T-helper 22 cell (primary cell): ENCODE data around the gene CD8B2.
"Not testable (repeated sequence)": the region's sequence is repeated elsewhere in the genome, so short reads cannot be mapped to it uniquely, and the experiment has no call there.

ENCODE experiments used
- DNase-seq: peaks from one replicate; pipeline ENCODE4 v3.0.0-alpha.2; 2020; ENCODE audit warnings: low read depth

CD8B2 gene

DNA sequence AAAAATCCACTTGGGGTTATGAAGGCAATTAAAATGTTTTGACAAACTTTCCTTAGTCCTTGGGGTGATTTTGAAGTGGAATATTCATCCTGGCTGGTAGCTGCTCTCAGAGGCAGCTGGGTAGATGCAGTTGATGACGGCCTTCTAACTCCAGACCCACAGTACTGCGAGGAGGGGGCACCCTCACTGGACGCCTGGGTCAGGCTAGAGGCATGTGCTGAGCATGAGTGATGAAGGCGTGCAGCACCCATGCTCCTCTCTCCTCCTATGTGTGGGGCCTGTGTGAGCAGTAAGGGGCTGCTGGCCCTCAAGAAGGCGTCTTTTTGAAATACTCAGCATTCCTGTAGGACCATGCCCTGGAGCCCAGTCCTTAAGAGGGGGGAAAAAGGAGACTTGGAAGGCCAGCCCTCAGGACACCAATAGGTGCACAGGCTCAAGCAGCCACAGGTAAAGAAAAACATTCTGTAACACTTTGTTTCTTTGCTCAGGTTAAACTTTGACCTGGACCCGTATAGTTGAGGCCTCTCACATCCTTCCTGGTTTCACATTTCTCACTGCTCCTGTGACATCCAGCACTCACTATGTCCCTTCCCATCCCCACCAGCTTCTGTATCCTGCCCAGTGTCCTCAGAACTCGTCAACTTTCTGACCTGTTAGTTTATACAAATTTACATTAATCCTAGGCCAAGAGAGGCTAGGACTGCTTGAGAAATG lies 64.4 kb downstream of the CD8B2 start:
- no peak for DNase-seq

GRCh38 chr2:106552921-106553320 lies 65.8 kb downstream of the CD8B2 start:
- DNase-seq = no peak

GRCh38 chr2:106553321-106553720 lies 66.2 kb downstream of the CD8B2 start:
- DNase-seq = no peak

DNA sequence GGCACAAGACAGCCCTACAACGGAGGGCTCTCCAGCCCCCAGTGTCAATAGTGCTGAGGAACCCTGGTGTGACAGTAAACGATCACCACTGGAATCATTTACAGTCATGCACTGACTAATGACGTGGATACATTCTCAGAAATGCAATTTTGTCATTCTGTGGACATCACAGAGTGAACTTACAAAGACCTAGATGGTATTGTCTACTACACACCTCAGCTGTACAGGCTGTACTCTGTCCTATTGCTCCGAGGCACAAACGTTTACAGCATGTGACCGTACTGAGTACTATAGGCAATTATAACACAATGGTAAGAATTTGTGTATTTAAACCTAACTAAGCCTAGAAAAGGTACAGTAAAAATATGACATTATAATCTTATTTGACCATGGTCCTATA lies 67.2 kb downstream of the CD8B2 start:
- no peak for DNase-seq

- DNase-seq = no peak
These were observed 67.9 kb downstream of the CD8B2 start for GRCh38 chr2:106555053-106555452.

DNA sequence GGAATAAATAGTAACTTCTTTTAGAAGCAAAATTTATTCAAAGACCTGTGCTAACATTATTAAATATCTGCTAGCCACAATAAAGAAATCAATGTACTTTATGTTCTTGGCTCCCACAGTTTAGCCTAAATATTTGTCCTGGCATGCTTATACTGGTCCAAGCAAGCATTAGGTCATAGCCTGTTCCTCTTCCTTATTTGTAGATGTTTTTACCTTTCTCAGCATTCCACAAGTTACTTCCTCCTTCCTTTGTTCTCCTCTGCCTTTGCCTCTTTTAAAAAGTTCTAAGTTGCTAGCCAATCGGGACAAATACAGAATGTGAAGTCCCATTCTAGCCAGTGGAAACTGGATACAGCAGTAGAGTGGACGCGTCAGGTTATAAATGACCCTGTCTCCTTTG lies 72.6 kb downstream of the CD8B2 start:
- not testable (repeated sequence) for DNase-seq

GRCh38 chr2:106560773-106561172 lies 73.6 kb downstream of the CD8B2 start:
- no peak for DNase-seq

DNA sequence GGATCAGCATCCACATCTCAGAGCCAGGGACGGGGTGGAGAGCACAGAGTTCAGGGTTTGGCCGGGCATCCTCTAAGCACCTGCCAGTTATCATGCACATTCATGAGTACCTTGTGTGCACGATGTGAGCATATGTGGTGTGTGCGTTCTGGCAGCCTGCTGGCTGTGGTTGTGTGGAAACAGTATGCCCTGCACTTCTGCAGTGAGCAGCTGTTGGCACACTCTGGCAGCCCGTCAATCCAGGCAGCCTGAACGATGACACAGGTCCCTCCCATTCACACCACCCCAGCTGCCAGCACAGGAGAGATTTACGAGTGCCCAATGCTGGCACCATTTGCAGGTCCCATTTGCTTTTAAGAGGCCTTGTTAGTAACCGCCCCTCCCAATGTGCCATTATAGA lies 74.2 kb downstream of the CD8B2 start:
- no peak for DNase-seq

DNA sequence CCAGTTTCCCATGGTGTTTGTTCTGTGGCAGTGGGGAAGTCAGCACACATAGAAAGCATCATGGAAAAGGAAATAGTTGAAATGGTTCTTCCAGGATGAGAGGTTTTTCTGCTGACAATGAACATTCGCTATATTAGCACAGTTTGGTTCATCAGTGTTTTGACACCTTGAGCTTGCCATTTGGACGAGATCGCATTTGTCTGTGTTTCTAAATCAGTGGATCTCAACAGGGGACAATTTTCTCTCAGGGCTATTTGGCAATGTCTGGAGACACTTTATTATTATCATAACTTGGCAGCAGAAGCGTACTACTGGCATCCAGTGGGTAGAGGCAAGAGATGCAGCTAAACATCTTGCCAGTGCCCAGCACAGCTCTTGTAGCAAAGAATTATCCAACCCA lies 74.6 kb downstream of the CD8B2 start:
- DNase-seq = no peak

DNA sequence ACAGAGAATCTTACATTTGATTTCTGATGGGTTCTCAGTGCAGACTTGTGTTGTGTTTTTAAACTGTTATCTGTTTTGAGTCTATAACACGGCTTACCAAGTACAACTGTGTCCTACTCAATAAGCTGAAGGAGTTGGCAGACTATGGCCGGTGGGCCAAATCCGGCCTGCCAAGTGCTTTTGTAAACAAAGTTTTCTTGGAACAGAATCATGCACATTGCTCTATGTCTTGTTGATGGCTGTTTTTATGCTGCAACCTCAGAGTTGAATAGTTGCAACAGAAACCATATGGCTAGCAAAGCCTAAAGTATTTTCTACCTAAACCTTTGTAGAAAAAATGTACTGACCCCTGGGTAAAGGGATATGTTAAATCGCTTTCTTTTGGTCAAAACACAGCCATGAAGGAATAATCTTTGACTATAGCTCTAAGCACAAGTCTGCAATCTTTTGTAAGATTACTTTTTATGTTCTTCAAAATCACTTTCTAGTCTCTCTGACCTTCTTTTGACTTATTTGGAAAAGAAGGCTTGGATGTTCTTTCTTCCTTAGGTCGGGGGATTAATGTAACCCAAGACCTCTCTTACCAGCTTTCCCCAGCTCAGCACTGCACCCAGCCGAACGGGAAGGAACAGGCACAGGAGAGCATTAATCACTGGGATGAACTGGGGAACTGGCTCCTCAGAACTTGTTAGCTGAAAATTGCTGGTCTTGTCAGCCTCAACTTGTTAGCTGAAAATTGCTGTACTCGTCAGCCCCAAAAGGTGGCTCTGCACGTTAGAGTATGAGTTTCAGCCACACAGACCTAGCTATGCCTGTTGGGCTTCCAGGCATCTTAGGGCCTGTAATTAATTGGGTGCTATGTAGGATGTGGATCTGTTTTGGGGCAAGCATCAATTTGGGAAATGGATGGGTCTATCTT lies 75.4 kb downstream of the CD8B2 start:
- DNase-seq = no peak

DNA sequence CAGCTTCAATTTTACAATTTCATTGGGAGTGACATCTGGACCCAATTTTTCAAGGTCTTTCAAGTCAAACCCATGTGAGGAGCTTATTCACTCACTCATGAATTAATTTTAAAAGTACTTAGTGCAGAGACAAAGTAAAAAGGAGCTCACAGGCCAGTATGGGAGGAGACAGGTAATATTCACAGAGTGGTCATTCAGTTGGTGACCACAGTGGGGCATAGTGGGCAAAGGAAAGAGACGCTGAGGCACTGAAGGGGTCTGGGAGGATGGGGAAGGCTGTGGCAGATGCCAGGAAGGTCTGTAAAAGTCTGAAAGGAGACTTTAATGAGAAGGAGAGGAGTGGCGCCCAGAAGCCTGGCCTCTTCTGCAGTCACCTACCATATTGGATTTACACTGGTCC lies 76.0 kb downstream of the CD8B2 start:
- DNase-seq = no peak

GRCh38 chr2:106565599-106565998 lies 78.4 kb downstream of the CD8B2 start:
- DNase-seq = no peak

GRCh38 chr2:106566050-106566449 lies 78.9 kb downstream of the CD8B2 start:
- no peak for DNase-seq

GRCh38 chr2:106566484-106566883 lies 79.3 kb downstream of the CD8B2 start:
- DNase-seq = not testable (repeated sequence)

DNA sequence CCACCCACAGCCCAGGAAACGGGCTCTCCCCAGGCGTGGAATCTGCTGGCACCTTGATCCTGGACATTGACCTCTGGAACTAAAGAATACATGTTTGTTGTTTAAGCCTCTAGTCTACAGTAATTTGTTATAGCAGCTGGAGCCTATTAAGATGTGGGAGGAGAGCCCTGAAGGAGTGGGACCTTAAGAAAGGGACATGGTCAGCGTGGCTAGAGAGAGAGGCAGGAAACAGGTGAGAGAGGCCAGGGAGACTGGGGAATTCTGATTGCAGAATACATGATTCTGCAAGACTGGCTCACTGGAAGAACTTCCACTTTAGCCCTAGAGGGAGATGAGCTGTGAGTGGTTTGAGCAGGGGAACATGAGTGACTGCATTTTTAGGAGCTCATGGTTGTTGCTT lies 83.2 kb downstream of the CD8B2 start:
- DNase-seq = no peak
